Measurements from ENCODE around the gene SYNGR3. TPM values are rescaled to one million over a fixed set of nuclear protein-coding genes. Genes with fewer than 3 reads are reported as not detected.

Gene SYNGR3
- total and polyA plus RNA-seq, 2 of the 13 experiments (the other 11 are each of a cell fraction or from before 2014, with no cell fraction given) = 0.97 to 5.7 TPM

- Histone ChIP-seq H3K4me1 (ENCODE audit: insufficient read depth, low read length) (peaks cover 37% of the 10 kb centered on the region), H3K27ac (ENCODE audit: extremely low read length, insufficient read depth, low read length) (no peak within 1 kb of the TSS), H2AFZ (ENCODE audit: low read length) (no peak within 1 kb of the TSS), H3K27me3 (ENCODE audit: control insufficient read depth in 1 of 2, insufficient read depth in 2 of 2, low read length in 2 of 2) (no peaks in the 10 kb centered on the region), H4K20me1 (ENCODE audit: insufficient read depth, low read length) (no peaks in the 10 kb centered on the region), H3K36me3 (replicated peaks in 1 of 2; ENCODE audit: control insufficient read depth in 1 of 2, insufficient read depth in 2 of 2, low read length in 2 of 2) (peaks cover 14 to 22% of the 10 kb centered on the region in 2 experiments; a peak in 4 of 5 replicates), H3K79me2 (ENCODE audit: insufficient read depth, low read length) (peaks cover 13% of the 10 kb centered on the region), H3K4me2 (ENCODE audit: low read depth, low read length) (no peak within 1 kb of the TSS), H3K9me3 (ENCODE audit: low read length) (no peaks in the 10 kb centered on the region), H3K9ac (ENCODE audit: insufficient read depth, low read depth, low read length) (0 out of 2 replicates have a peak within 1 kb of the TSS, but pooled peaks have one; percentile 4), H3K4me3 (replicated peaks in 1 of 3; ENCODE audit: insufficient read depth in 1 of 3, low read depth in 2 of 3, low read length in 3 of 3) (no peak within 1 kb of the TSS)
- TF ChIP-seq ZNF44 (CRISPR knock-in tag; IDR thresholded peaks at IDR 0.05) (no peak), ZNF512B (CRISPR knock-in tag; IDR thresholded peaks at IDR 0.05; ENCODE audit: borderline replicate concordance) (no peak), ZFYVE20 (CRISPR knock-in tag; IDR thresholded peaks at IDR 0.05; ENCODE audit: borderline replicate concordance, low read depth) (no peak), SMC3 (IDR thresholded peaks at IDR 0.05; ENCODE audit: low read length) (no peak), ZNF672 (CRISPR knock-in tag; IDR thresholded peaks at IDR 0.05) (no peak), ZNF75D (CRISPR knock-in tag; IDR thresholded peaks at IDR 0.05; ENCODE audit: borderline replicate concordance) (no peak), ZBTB39 (CRISPR knock-in tag; IDR thresholded peaks at IDR 0.05) (no peak), UBTF (CRISPR knock-in tag; IDR thresholded peaks at IDR 0.05) (no peak), ZNF503 (CRISPR knock-in tag; IDR thresholded peaks at IDR 0.05) (no peak), PAXIP1 (CRISPR knock-in tag; conservative IDR thresholded peaks at IDR 0.05) (no peak)
- ChIA-PET POLR2A (interaction anchor here (0.7 to 6.8 kb wide), 4 partner anchors 17 to 41 kb away, joined by 3 to 62 read pairs (median 3); partner anchors contain the start of gene RPS2), CTCF (ENCODE audit: low intra/inter-chr PET ratio, low total read pairs) (no interaction called here)
- in situ Hi-C loops (cut with HindIII; ENCODE audit: extremely low pct_ligation_motif_present, low pct_unique_long_range_greater_than_20kb) = no loop called here
- DNase-seq (ENCODE audit: low spot score) (no peak), FAIRE-seq (no peak), ATAC-seq (no peak)
- WGBS (ENCODE audit: low lambda C conversion rate) = 89% methylated on average over 6 of the region's 6 CpGs
- no TSS peak for BruUV-seq (replicated peaks)
- intact Hi-C loops (cut with micrococcal nuclease; ENCODE audit: unreplicated experiment) = no loop called here
Observed at GRCh38 chr16:1981398-1981836, 8.4 kb upstream of the SYNGR3 start, which contains the start of gene NOXO1. NOXO1 (minus strand) TSS chr16:1981469; CDS start chr16:1981179, 290 bp downstream.

Data from HepG2 (cell line).